GM10847 (cell line): ENCODE measurements around the gene ZNF385C.

Experiments
- POLR2A ChIP-seq: IDR thresholded peaks from 2 replicates; pipeline ENCODE4 v1.6.1; 2011; ENCODE audit not compliant: insufficient read length; ENCODE audit errors: extremely low read depth

The ZNF385C gene

GRCh38 chr17:42031584-42031983, 66.7 kb downstream of the ZNF385C start:
- TF ChIP-seq POLR2A, result no peak

- no peak for TF ChIP-seq POLR2A
These were observed 69.5 kb downstream of the ZNF385C start for GRCh38 chr17:42028791-42029127.

GRCh38 chr17:42027961-42028790, 70.1 kb downstream of the ZNF385C start:
- no peak for TF ChIP-seq POLR2A

GRCh38 chr17:42027590-42027889, 70.7 kb downstream of the ZNF385C start:
- no peak for TF ChIP-seq POLR2A

- TF ChIP-seq POLR2A, result no peak
These were observed 71.2 kb downstream of the ZNF385C start for GRCh38 chr17:42026857-42027589.

- no peak for TF ChIP-seq POLR2A
These were observed 72.3 kb downstream of the ZNF385C start for GRCh38 chr17:42025936-42026335.

GRCh38 chr17:42025191-42025579, 73.1 kb downstream of the ZNF385C start:
- TF ChIP-seq POLR2A, result no peak

- no peak for TF ChIP-seq POLR2A
These were observed 74.5 kb downstream of the ZNF385C start for GRCh38 chr17:42023524-42024349.

- TF ChIP-seq POLR2A, result peak; percentile 84
These were observed 78.5 kb downstream of the ZNF385C start, which contains the start of gene NKIRAS2 for GRCh38 chr17:42019509-42020404. Gene NKIRAS2 (plus strand): TSS chr17:42020090. CDS start chr17:42021578, 1,488 bp downstream.

- TF ChIP-seq POLR2A, result no peak
These were observed 79.3 kb downstream of the ZNF385C start for GRCh38 chr17:42018988-42019387.

GRCh38 chr17:42018339-42018738, 79.9 kb downstream of the ZNF385C start:
- no peak for TF ChIP-seq POLR2A

GRCh38 chr17:42017866-42018200, 80.4 kb downstream of the ZNF385C start:
- no peak for TF ChIP-seq POLR2A

- TF ChIP-seq POLR2A, result peak; percentile 70
These were observed 81.1 kb downstream of the ZNF385C start, which contains the start of gene DNAJC7 for GRCh38 chr17:42016941-42017865. Gene DNAJC7 (minus strand): TSS chr17:42017439. CDS start chr17:42017416, 23 bp downstream.

- no peak for TF ChIP-seq POLR2A
These were observed 81.9 kb downstream of the ZNF385C start for GRCh38 chr17:42016411-42016831.
